ENCODE data around the gene KIF13A. TPM values are rescaled to one million over a fixed set of nuclear protein-coding genes. Genes with fewer than 3 reads are reported as not detected.
"Not testable (repeated sequence)": the region's sequence is repeated elsewhere in the genome, so short reads cannot be mapped to it uniquely, and the experiment has no call there.

Gene KIF13A
- total and polyA plus RNA-seq, 4 donors = 4.3 to 28.1 (median 10.6) TPM

DNA sequence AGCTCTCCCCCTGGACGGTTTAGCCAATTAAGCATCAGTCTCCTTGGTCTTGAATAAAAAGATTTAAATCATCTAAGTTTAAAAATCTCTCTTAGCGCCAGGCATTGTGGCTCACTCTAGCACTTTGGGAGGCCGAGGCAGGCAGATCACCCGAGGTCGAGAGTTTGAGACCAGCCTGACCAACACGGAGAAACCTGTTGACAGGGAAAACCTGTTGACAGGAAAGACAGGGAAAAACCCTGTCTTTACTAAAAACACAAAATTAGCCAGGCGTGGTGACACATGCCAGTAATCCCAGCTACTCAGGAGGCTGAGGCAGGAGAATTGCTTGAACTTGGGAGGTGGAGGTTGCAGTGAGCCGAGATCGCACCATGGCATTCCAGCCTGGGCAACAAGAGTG lies 97.7 kb downstream of the KIF13A start:
- WGBS = 91% methylated on average over 9 of the region's 9 CpGs
- H3K36me3 ChIP-seq (ENCODE audit: control insufficient read depth in 4 of 4, insufficient read depth in 3 of 4, low read depth in 1 of 4, low read length in 3 of 4) = not testable (repeated sequence)

GRCh38 chr6:17886891-17887290 lies 100.5 kb downstream of the KIF13A start:
- Histone ChIP-seq H3K9ac (ENCODE audit: low read depth in 1 of 2, low read length in 2 of 2) (no peak overlapping the region), H3K36me3 (ENCODE audit: control insufficient read depth in 4 of 4, insufficient read depth in 3 of 4, low read depth in 1 of 4, low read length in 3 of 4) (peaks cover 0 to 2% (median 0%) of the 10 kb centered on the region in 4 donors), H3K27me3 (ENCODE audit: control insufficient read depth in 4 of 4, insufficient read depth in 4 of 4, low read length in 3 of 4) (no peaks in the 10 kb centered on the region), H3K4me1 (ENCODE audit: control insufficient read depth in 4 of 4, insufficient read depth in 4 of 4, low read length in 3 of 4) (no peaks in the 10 kb centered on the region), H3K4me3 (ENCODE audit: low read depth in 1 of 3, low read length in 3 of 3) (no peak overlapping the region), H3K27ac (ENCODE audit: low read depth in 1 of 2, low read length in 2 of 2) (no peak overlapping the region), H3K9me3 (ENCODE audit: control insufficient read depth in 4 of 4, low read length in 3 of 4) (no peaks in the 10 kb centered on the region)
- no peak for DNase-seq (ENCODE audit: low spot score)
- no peak for TF ChIP-seq CTCF (IDR thresholded peaks at IDR 0.05; ENCODE audit: low read depth, low read length, missing input control)
- no peak for TF ChIP-seq ZBTB33 (IDR thresholded peaks at IDR 0.05)
- no peak for TF ChIP-seq FOXA1 (IDR thresholded peaks at IDR 0.05)
- no peak for TF ChIP-seq RXRA (IDR thresholded peaks at IDR 0.05)
- 91% methylated on average over 1 of the region's 1 CpG for WGBS

More for the DNA sequence above, 97.7 kb downstream of the KIF13A start:
- H3K9me3 ChIP-seq (ENCODE audit: control insufficient read depth in 4 of 4, low read length in 3 of 4); H3K9ac ChIP-seq (ENCODE audit: low read depth in 1 of 2, low read length in 2 of 2); H3K27ac ChIP-seq (ENCODE audit: low read depth in 1 of 2, low read length in 2 of 2); H3K4me1 ChIP-seq (ENCODE audit: control insufficient read depth in 4 of 4, insufficient read depth in 4 of 4, low read length in 3 of 4); H3K4me3 ChIP-seq (ENCODE audit: low read depth in 1 of 3, low read length in 3 of 3); DNase-seq (ENCODE audit: low spot score); H3K27me3 ChIP-seq (ENCODE audit: control insufficient read depth in 4 of 4, insufficient read depth in 4 of 4, low read length in 3 of 4): not testable (repeated sequence)

DNA sequence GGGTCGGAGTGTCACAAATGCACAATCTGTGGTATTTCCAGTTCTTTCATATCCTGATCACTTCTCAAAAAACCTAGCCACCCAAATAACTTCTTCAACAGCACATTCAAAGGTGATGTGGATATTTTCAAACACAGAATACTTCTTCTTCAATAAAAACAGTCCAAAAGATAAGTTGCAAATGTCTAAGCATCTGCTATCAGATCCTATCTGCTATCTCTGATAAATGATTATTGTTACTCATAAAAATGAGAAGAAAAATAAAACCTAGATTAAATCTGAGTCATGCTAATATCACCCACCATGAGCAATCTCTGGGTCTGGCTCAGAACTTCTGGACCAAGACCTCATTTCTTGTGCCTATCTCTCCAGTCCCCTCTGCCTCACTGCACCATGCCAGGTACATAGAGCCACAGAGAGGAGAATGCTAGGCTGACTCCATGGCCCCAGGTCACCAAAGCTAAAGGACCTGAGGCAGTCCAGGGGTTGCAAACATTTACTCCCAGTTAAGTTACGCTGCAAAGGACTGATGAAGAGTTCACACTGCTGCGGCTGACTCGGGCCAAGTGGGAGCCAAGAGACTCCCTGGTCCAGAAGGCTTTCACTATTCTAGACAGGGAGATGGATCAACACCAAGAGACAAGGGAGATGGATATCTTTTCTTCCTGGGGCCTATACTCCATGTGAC lies 101.4 kb downstream of the KIF13A start:
- DNase-seq (ENCODE audit: low spot score) = no peak
- Histone ChIP-seq H3K4me1 (ENCODE audit: control insufficient read depth in 4 of 4, insufficient read depth in 4 of 4, low read length in 3 of 4) (no peaks in the 10 kb centered on the region), H3K4me3 (ENCODE audit: low read depth in 1 of 3, low read length in 3 of 3) (no peak overlapping the region), H3K9ac (ENCODE audit: low read depth in 1 of 2, low read length in 2 of 2) (no peak overlapping the region), H3K27me3 (ENCODE audit: control insufficient read depth in 4 of 4, insufficient read depth in 4 of 4, low read length in 3 of 4) (no peaks in the 10 kb centered on the region), H3K36me3 (ENCODE audit: control insufficient read depth in 4 of 4, insufficient read depth in 3 of 4, low read depth in 1 of 4, low read length in 3 of 4) (peaks cover 0 to 2% (median 0%) of the 10 kb centered on the region in 4 donors), H3K27ac (ENCODE audit: low read depth in 1 of 2, low read length in 2 of 2) (no peak overlapping the region), H3K9me3 (ENCODE audit: control insufficient read depth in 4 of 4, low read length in 3 of 4) (no peaks in the 10 kb centered on the region)
- WGBS = 97% methylated on average over 4 of the region's 4 CpGs
- TF ChIP-seq RXRA (IDR thresholded peaks at IDR 0.05) (no peak), HNF4G (IDR thresholded peaks at IDR 0.05) (no peak), YY1 (IDR thresholded peaks at IDR 0.05) (no peak), REST (IDR thresholded peaks at IDR 0.05) (no peak), JUND (IDR thresholded peaks at IDR 0.05) (no peak), HNF4A (conservative IDR thresholded peaks at IDR 0.05) (no peak), RAD21 (IDR thresholded peaks at IDR 0.05) (no peak), ATF3 (IDR thresholded peaks at IDR 0.05) (no peak), NR2F2 (IDR thresholded peaks at IDR 0.05) (no peak), ZBTB33 (IDR thresholded peaks at IDR 0.05) (no peak), CTCF (IDR thresholded peaks at IDR 0.05; ENCODE audit: low read depth, low read length, missing input control) (no peak), MAX (IDR thresholded peaks at IDR 0.05) (no peak), GABPA (IDR thresholded peaks at IDR 0.05 in 1 of 2, conservative IDR thresholded peaks at IDR 0.05 in 1 of 2) (no peak)
